Activated CD8-positive, alpha-beta memory T cell treated with anti-CD3 and anti-CD28 coated beads, Interleukin-2, amount 50 U/mL, for 24 hours (primary cell): ENCODE results near the gene CNTN6.

Experiments used
- DNase-seq: peaks from one replicate; pipeline ENCODE4 v3.0.0-alpha.2; 2020; ENCODE audit errors: extremely low read depth

The CNTN6 gene

DNA sequence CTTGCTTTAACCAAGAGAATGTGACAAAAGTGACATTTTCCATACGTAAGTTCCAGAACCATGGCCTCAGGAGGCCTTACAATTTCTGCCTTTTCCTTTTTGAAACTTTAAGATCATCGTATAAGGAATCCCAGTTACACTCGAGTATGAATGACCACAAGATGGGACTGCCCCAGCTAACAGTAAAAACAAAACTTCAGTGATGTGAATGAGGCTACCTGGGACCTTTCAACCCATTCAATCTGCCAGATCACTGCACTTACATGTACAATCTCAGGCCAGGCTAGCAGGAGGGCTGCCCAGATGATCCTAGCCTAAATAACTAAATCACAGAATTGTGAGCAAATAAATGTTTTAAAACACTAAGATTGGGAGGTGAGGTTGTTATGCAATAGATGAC is 328.8 kb downstream of the CNTN6 start:
- DNase-seq = no peak

- DNase-seq = no peak
Observed at GRCh38 chr3:1423566-1424089, 330.8 kb downstream of the CNTN6 start.

GRCh38 chr3:1439395-1439794 is 346.6 kb downstream of the CNTN6 start:
- no peak for DNase-seq

- DNase-seq = no peak
Observed at GRCh38 chr3:1442271-1442670, 349.4 kb downstream of the CNTN6 start.

GRCh38 chr3:1444195-1444594 is 351.4 kb downstream of the CNTN6 start:
- DNase-seq = no peak

DNA sequence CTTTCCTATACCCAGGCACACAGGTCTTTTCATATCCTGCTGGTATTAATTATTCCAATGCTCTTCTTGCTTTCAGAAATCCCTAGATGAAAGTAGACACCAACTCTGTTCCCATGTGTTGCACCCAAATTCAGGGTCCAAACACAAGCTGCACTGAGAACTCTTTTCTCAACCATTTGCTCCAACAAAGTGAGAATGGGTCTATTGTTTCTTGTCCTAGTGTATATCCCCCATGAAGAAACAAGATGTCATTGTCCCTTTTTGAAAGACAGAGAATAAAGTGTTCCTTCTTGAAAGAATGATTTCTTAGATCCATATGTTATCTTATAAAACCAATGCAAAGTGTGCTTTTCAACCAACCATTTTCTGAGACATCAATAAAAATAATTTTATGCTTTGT is 353.7 kb downstream of the CNTN6 start:
- no peak for DNase-seq

- DNase-seq = no peak
Observed at GRCh38 chr3:1447452-1447851, 354.6 kb downstream of the CNTN6 start.

DNA sequence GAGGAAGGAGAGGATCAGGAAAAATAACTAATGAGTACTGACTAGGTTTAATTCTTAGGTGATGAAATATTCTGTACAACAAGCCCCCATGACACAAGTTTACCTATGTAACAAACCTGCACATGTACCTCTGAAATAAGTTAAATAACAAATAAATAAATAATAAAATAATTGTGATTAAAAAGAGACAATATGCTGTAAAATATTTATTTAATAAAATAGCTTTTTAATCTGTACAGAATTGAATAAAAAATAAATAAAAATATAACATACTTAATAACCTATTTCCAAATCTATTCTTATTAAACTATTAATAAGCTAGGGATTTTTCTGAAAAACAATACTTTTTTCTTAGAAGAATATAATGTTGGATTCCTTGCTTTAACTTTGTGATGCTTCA is 355.6 kb downstream of the CNTN6 start:
- DNase-seq = no peak
